Activated naive CD4-positive, alpha-beta T cell treated with anti-CD3 and anti-CD28 coated beads, Interleukin-2, amount 50 U/mL, for 16 hours (primary cell): Measurements from ENCODE around the gene FIGNL2.
"Not testable (repeated sequence)": the region's sequence is repeated elsewhere in the genome, so short reads cannot be mapped to it uniquely, and the experiment has no call there.

Experiments
- DNase-seq: peaks from one replicate; pipeline ENCODE4 v3.0.0-alpha.2; 2020

The FIGNL2 gene

DNA sequence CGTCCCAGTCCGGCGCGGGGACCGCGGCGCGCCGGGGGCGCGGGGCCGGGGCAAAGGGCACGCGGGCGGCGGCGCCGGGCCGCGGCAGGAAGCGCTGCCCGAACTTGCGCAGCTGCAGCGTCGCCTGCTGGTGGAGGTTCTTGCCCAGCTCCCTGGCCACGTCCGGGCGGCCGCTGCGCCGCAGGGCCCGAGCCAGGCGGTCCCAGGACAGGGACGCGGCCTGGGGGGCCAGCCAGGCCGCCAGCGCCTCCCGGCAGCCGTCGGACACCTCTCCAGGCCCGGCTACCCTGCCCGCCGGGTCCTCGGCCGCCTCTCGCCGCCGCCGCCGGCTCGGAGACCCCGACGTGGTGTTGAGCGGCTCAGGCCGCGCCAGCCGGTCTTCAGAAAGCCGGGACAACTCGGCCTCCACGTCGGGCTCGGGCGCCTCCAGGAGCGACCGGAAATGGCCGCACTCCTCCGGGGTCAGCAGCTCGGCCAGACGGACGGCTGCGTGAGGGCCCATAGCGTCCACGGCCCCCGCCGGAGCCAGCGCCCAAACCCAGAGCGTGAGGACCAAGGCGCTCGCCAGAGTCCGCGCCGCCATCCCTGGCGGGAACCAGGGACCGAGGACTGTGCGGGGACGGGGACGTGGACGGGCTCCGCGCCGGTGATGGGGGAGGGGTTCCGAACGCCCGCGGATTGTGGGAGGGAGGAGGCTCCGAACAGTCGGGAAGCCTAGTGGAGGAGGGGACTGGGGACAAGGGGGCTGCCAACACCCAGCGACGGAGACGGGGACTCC is 34.0 kb downstream of the FIGNL2 start:
- DNase-seq, result peak; percentile 72

DNA sequence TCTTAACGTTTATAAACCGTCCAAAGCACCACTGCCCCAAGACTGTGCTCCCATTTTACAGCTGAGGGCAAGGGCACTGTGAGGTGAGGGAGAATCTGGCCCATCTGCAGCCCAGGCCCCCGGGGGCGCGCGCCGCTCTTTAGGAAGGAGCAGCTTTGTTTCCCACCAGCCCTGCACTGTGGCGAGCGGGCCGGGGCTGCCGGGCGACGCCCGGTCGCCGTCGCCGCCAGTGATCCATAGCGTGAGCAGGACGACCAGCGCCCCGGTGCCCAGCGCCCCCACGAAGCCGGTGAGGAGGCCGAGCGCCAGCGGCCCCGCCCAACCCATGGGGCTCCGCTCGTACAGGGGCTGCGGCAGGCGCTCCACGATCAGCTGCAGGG is 34.6 kb downstream of the FIGNL2 start:
- no peak for DNase-seq

DNA sequence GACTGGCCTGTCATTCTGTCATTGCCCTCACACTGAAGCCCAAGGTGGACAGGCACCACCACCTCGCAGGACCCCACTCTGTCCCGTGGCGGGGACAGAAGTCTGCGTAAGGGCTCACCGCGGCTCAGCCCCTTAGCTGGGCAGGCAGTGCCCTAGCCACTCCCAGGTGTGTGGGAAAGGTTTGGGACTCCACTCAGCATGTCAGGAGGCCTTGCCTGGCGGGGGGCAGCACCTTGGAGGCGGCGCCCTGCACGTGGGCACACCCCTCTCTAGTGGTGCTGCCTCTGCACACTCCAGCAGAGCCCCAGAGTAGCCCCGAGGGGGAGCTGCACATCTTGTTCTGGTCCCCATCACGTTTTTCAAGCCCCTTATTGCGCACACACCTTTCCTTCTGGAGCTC is 35.6 kb downstream of the FIGNL2 start:
- DNase-seq, result no peak

DNA sequence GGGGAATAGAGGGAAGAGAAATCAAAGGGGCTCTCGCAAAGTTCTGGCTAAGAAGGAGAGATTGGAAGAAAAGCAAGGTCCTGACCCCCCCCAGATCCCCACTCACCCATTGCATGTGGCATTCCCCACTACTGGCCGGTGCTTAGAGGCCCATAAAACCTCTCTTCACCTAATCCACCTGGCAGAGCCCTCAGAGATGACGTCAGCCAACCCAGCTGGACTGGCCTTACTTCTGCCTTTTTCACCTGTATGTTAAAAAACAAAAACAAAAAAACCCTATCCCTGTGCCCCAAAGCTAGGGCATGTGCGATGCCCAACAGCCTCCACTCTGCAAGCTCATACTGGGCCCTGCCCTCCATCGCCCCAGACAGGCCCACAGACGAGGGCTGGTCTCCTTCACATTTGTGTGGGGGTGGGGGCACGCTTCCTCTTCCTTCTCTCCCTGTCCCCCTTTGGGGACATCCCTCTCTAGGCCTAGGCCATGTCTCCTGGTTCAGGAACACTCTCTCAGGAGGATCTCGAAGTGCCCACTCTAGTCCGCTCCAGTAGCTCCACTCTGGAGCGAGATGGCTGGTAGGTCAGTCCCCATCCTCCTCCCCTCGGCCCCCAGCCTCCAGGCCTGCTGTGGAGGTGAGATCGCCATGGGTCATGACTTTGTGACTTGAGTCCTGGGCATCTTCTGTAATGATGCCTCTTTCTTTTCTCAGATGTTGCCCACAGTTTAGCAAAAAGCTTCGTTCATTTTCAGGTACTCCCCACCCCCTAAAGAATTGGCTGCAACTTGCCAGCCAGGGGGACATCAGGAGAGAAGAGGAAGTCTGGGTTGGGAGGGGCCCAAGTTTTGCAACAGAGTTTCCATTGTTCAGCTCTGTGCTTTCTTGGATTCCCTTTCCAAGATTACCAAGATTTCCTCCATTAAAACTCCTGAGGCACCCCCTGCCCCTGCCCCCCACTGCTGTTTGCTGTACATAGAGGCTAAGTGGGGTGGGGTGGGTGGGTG is 37.0 kb downstream of the FIGNL2 start:
- DNase-seq, result no peak

DNA sequence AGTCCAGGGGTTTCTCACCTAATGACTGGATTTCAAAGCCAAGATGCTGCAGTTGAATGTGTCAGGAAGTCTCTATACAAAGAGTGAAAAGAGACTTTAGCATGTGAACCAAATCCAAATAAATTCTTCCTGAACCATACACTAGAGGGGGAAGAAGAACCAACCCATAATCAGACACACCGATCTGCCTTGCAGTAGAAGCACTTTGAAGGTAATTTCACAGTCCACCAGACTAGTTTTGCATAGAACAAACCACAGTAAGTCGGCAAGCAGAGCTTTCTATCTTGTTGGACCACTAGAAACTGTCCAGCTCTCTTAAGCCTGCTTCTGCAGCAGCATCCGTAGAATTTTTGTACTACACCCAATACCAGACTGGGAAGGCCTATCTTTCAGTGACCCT is 39.3 kb downstream of the FIGNL2 start:
- no peak for DNase-seq

DNA sequence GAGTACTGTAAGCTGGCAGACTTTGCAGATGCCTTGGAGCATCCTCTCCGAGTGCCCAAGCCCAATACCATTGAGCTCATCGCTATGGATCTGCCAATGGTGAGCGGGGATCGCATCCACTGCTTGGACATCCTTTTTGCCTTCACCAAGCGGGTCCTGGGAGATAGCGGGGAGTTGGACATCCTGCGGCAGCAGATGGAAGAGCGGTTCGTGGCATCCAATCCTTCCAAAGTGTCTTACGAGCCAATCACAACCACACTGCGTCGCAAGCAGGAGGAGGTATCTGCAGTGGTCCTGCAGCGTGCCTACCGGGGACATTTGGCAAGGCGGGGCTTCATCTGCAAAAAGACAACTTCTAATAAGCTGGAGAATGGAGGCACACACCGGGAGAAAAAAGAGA is 41.6 kb downstream of the FIGNL2 start:
- DNase-seq, result no peak

DNA sequence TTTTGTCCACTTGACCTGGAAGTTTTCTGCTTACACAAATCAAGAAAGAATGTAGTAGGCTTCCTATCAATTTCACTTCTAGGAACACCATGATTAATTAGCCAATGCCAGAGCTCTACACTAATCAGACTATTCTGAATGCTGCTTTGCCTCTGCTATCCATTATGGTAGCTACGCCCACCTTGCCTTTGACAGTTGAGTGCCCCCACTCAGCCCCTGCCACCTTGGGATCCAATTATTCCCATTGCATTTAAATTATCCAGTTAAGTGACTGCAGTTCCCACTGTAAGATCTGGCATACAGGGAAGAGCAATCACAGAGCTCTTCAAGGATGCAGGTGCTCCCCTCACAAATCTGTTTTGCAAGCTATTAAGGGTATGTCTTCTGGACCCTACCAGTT is 47.5 kb downstream of the FIGNL2 start:
- no peak for DNase-seq

DNA sequence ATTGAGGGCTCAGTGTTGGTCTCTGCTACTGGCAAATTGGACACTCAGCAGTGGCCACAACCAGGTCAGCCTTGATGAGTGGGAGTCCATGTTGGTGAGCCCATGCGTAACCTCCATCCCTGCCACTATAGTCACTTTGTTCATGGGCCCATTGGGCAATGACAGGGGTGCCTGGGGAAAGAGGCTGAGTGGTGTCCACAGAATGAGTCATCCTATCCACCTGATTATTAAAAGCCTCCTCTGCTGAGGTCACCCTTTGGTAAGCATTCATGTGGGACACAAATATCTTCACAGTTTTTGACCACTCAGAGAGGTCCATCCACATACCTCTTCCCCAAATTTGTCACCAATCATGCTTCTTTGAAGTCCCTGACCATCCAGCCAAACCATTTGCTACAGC is 50.0 kb downstream of the FIGNL2 start:
- no peak for DNase-seq

DNA sequence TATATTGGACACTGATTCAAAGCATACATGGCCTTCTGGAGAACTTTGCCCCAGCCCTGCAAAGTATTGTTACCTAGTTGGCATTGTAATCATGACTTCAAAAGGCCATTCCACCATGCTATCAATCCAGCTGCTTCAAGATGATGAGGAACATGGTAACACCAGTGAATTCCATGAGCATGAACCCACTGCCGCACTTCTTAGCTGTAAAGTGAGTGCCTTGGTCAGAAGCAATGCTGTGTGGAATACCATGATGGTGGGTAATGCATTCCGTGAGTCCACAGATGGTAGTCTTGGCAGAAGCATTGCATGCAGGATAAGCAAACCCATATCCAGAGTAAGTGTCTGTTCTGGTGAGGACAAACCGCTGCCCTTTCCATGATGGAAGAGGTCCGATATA is 50.5 kb downstream of the FIGNL2 start:
- DNase-seq, result not testable (repeated sequence)

DNA sequence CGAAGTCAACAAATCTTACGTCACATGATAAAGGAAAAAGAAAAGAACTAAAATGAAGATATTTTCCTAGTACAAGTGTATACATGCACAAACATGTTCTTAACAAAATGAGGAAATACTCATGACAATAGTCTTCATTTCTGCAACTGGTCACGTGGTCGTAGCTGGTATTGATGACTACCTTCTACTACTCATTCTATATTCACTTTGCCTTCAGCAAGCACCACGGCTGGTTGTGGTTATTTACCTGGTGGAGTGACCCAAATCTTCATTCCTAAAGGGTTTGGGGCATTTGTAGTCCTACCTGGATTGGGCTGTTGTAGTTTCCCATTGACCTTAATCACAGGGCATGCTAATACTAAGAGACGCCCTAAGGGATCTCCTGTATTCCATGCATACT is 51.2 kb downstream of the FIGNL2 start:
- no peak for DNase-seq

DNA sequence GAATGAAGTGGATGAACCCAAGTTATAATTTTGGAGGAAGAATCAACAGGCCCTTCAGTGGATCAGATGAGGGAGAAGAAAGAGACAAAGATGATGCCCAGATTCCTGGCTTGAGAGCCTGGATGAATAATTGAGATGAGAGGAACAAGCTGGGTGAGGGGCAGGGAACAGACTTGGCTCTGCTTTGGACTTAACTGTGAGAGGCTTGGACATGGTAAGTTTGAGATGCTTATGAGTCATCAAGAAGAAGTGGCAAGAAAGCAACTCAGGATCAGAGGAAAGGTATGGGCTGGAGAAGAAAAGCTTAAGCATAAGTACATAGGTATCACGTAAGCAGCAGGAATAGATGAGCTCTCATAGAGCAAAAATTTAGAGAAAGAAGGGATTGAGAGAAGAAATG is 55.3 kb downstream of the FIGNL2 start:
- no peak for DNase-seq

DNA sequence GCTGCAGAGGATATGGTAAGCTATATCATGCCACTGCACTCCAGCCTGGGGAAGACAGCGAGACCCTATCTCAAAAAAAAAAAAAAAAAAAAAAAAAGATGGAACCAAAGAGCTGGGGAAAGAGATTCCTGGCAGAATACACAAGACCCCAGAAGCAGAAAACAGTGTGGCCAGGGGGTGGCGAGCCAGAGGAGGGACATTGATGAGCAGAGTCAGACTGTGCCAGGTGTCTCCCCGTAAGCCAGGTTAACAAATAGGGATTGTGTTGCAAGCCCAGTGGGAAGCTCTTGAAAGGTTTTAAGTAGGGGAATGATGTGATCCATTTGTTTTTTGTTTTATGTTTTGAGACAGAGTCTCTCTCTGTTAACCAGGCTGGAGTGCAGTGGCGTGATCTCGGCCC is 56.1 kb downstream of the FIGNL2 start:
- DNase-seq, result no peak

DNA sequence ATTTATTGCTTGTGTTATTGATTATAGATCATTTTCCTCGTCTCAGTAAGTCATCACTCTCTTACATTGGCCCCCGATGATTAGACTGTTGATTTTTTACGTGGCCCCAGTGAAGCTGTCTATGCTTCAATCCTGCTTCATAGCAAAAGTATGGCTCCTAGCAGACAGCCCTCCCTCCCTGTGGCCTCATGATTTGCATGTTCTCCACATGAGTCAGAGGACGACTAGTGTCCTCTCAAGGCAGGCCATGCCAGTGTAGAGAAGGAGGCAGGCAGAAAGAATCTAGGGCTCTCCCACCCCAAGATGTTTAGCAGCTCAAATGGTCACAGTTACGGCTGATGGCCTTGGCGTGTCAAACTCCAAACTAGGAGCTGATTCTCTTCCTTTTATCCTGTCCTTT is 59.6 kb downstream of the FIGNL2 start:
- no peak for DNase-seq

DNA sequence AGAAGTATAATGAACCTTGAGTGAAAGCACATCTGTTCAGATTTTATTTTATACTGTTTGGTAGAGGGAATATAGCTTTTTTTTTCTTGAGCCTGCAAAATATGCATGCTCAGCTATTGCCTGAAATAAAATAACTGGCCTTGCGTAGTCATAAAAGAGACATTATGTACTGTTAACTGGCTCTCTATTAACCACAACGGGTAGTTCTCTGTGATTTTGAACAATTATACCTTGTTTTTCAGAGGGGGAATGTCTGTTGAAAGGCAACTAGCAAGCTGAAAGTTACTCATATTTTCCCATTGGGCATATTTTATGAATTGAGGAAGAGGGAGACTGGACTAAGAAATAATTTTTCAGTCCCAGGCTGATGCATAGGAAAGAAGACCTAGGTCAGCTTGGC is 62.6 kb downstream of the FIGNL2 start:
- DNase-seq, result no peak

DNA sequence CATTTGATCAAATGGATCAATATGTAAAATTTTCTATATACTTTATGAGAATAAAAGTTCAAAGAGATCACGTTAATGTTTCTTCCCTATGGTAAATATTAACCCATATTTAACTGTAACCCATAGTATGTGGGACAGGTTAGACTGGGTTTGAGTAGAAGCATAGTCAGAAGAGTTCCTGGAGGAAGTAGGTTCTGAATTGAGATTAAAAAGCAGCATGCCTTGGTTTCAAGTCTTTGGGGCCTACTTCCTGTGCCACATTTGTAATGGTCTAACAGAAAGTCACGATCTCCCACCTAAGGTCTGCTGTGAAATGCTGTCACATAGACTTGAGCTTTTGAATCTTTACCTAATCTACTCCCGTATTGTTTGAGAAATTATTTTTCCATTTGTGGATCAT is 63.8 kb downstream of the FIGNL2 start:
- no peak for DNase-seq

DNA sequence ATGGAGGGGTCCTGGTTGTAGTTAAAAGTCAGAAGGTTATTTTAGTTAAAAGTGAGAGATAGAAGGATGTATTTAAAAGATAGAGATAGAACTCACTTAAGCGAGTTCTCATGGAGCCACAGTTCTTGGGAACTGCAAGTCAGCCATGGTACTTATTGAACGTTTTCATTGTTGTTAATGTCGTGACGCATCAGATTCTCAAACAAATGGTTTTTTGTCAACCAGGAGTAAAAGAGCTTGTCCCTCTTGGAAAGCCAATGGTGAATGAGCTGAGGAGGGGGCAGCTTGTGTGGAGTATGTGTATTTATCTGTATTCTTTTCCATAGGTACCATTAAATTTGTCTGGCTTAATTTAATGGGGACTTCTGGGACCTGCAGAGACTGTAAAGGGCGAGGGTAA is 68.6 kb downstream of the FIGNL2 start:
- DNase-seq, result no peak

DNA sequence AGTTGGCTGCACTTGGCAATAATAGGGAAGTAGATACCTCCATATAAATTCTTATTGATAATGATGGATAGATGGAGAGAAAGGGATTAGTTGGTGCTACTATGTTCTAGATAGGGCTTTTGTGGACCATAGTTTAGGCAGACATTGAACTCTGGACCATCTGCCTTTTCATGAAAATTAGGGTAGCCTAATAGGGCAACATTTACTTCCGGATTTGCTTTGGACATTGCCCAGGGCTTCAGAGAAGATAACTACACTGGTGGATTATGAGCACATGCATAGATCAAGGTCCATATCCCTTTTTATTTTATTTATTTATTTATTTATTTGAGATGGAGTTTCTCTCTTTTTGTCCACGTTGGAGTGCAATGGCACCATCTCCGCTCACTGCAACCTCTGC is 70.5 kb downstream of the FIGNL2 start:
- DNase-seq, result no peak

DNA sequence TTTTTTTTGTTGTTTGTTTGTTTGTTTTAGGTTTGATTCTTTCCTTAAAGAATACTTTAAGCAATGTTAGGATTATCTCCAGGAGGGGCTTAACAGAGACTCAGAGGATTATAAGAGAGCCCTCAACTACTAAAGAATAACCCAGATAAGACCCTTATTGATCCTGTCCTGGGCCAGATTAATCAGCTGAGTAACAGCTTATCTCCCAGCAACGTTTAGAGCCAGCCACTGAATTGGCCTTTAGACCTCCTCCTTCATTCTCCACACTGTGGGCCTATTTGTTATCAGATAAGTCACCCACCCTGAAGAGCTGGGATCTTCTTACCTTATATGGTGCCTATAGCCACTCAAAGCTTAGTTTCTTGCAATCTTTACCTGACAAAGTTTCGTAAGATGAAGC is 71.1 kb downstream of the FIGNL2 start:
- DNase-seq, result no peak

DNA sequence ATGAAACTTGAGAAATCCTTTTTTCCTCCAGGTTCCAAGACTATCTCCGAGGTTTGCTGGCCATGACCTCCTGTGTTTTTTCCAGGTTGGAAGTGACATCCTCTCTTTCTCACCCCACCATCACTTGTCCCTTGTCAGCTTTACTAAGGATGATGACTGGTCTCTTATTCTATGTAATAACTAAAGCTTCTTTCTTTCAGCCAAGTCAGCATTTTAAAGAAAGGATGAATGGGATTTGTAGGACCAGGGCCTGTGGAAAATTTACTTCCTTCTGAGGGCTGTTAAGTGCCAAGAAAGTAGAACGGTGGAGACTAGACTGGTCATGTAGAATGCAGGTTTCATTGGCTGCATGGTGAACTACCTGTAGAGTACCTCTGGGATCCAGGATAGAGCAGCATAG is 73.6 kb downstream of the FIGNL2 start:
- no peak for DNase-seq

DNA sequence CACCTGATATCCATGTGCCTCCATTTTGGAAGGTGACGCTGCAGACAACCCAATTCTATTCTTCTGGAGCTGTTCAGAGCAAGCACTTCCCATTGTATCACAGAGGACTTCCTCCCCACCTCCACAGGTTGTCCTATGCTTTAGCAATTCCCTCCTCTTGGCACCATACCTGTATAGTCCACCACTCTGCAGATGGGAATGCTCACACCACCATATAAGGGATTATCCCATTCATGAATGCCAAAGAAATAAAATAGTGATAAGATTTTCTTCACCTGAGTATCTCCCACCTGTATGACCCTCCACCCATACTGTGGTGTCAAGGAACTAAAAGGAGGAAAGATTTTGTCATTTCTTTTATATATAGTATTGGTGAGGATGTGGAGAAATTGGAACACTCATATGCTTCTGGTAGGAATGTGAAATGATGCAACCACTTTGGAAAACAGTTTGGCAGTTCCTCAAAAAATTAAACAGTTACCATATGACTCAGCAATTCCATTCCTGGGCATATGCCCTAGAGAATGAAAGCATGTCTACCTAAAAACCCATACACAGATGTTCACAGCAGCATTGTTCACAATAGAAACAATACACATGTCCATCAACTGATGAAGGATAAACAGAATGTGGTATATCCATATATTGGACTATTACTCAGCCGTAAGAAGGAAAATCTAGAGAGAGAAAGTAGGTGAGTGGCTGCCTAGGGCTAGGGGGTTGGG is 75.2 kb downstream of the FIGNL2 start:
- no peak for DNase-seq

DNA sequence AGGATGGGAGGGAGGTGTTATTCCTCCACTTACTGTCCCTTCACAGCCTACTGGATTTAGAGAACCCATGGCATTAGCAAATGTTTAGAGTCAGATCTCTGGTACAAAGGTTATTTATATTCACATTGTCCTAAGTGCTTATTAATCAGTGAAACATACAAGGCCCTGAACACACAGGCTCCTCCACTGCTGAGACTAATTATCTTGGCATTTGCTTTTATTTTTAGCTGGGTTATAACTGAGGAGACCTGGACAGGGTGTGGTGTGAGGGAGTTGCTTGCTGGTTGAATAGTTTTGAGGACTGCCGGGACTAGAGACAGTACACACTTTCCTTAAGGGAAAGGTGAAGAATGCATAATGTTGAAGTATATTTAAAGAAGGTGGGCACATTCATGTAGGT is 77.5 kb downstream of the FIGNL2 start:
- DNase-seq, result no peak
